Smooth muscle cell (in vitro differentiated cells): ENCODE measurements around the gene IL17B. TPM values are rescaled to one million over a fixed set of nuclear protein-coding genes. Genes with fewer than 3 reads are reported as not detected.

Experiments used
- DNase-seq: peaks from one replicate; lab custom pipeline; 2025; ENCODE audit not compliant: unreplicated experiment; lab: John Stamatoyannopoulos, UW
- H2AFZ ChIP-seq: fragments of 200-600 bp; sonication (generic); 2 replicates; pipeline ENCODE4 v1.6.0; 2016; ENCODE audit warnings: antibody characterized with exemption, low read depth, mild to moderate bottlenecking
- H3F3A ChIP-seq: fragments of 200-600 bp; sonication (generic); 2 replicates; pipeline ENCODE4 v1.6.0; 2017; ENCODE audit warnings: antibody characterized with exemption, low read depth
- H3K27ac ChIP-seq: fragments of 200-600 bp; sonication (generic); 2 replicates; pipeline ENCODE4 v1.5.1; 2016; ENCODE audit warnings: low read depth, mild to moderate bottlenecking
- H3K27me3 ChIP-seq: fragments of 200-600 bp; sonication (generic); 2 replicates; pipeline ENCODE4 v1.6.1; 2016; ENCODE audit warnings: low read depth, mild to moderate bottlenecking
- H3K36me3 ChIP-seq: fragments of 200-600 bp; sonication (generic); 2 replicates; pipeline ENCODE4 v1.5.1; 2016; ENCODE audit warnings: low read depth
- H3K4me1 ChIP-seq: fragments of 200-600 bp; sonication (generic); 2 replicates; pipeline ENCODE4 v1.5.1; 2016; ENCODE audit warnings: low read depth
- H3K4me2 ChIP-seq: fragments of 200-600 bp; sonication (generic); 2 replicates; pipeline ENCODE4 v1.6.0; 2016; ENCODE audit warnings: mild to moderate bottlenecking
- H3K4me3 ChIP-seq: fragments of 200-600 bp; sonication (generic); 2 replicates; pipeline ENCODE4 v1.5.1; 2016; ENCODE audit warnings: mild to moderate bottlenecking
- H3K79me2 ChIP-seq: fragments of 200-600 bp; sonication (generic); 2 replicates; pipeline ENCODE4 v1.6.0; 2016; ENCODE audit warnings: low read depth, mild to moderate bottlenecking
- H3K9ac ChIP-seq: fragments of 200-600 bp; sonication (generic); 2 replicates; pipeline ENCODE4 v1.6.0; 2016; ENCODE audit warnings: low read depth
- H3K9me3 ChIP-seq: fragments of 200-600 bp; sonication (generic); replicated peaks from 2 replicates; pipeline ENCODE4 v1.5.1; 2016; ENCODE audit warnings: low read depth
- H4K20me1 ChIP-seq: fragments of 200-600 bp; sonication (generic); 2 replicates; pipeline ENCODE4 v1.6.0; 2016; ENCODE audit warnings: low read depth
- WGBS: methylation state at CpG from one replicate; pipeline ENCODE4 v1.1.7; 2016; ENCODE audit warnings: low lambda C conversion rate; 5-methylcytosine and 5-hydroxymethylcytosine counted together
- polyA plus RNA-seq: library from polyadenylated mRNA; unstranded; fragments of >200 nt; fragmentation: Nextera tagmentation; extraction: Ambion mirVana; gene quantifications from 2 replicates; pipeline ENCODE4 v1.2.1, GENCODE V29; 2016
- total RNA-seq: library from RNA; depleted of rRNA; stranded (reverse); fragments of >200 nt; gene quantifications from 2 replicates; pipeline ENCODE4 v1.2.3, GENCODE V29; 2014
- TF ChIP-seq, protein P1 (sequence below): fragments of 200-600 bp; sonication (generic); IDR thresholded peaks from 2 replicates; pipeline ENCODE4 v1.5.1; 2017; ENCODE audit warnings: borderline replicate concordance, mild to moderate bottlenecking, antibody characterized with exemption; ENCODE audit not compliant: insufficient read depth, poor library complexity, severe bottlenecking

Gene IL17B
- total and polyA plus RNA-seq, 2 experiments from 2014 or later, result 10.4 to 12.0 TPM

- Histone ChIP-seq H3K36me3 (no peaks in the 10 kb centered on the region), H3F3A (no peaks in the 10 kb centered on the region), H3K9ac (no peak overlapping the region), H3K4me1 (no peaks in the 10 kb centered on the region), H4K20me1 (no peaks in the 10 kb centered on the region), H3K9me3 (no peaks in the 10 kb centered on the region), H3K79me2 (no peaks in the 10 kb centered on the region), H2AFZ (no peak overlapping the region), H3K4me2 (no peak overlapping the region), H3K27me3 (no peaks in the 10 kb centered on the region), H3K27ac (no peak overlapping the region), H3K4me3 (no peak overlapping the region)
- WGBS, result 98% methylated on average over 9 of the region's 9 CpGs
- TF ChIP-seq, protein P1, sequence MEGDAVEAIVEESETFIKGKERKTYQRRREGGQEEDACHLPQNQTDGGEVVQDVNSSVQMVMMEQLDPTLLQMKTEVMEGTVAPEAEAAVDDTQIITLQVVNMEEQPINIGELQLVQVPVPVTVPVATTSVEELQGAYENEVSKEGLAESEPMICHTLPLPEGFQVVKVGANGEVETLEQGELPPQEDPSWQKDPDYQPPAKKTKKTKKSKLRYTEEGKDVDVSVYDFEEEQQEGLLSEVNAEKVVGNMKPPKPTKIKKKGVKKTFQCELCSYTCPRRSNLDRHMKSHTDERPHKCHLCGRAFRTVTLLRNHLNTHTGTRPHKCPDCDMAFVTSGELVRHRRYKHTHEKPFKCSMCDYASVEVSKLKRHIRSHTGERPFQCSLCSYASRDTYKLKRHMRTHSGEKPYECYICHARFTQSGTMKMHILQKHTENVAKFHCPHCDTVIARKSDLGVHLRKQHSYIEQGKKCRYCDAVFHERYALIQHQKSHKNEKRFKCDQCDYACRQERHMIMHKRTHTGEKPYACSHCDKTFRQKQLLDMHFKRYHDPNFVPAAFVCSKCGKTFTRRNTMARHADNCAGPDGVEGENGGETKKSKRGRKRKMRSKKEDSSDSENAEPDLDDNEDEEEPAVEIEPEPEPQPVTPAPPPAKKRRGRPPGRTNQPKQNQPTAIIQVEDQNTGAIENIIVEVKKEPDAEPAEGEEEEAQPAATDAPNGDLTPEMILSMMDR, result no peak
- DNase-seq, result no peak
These were observed 15.2 kb downstream of the IL17B start for GRCh38 chr5:149363936-149364335.

DNA sequence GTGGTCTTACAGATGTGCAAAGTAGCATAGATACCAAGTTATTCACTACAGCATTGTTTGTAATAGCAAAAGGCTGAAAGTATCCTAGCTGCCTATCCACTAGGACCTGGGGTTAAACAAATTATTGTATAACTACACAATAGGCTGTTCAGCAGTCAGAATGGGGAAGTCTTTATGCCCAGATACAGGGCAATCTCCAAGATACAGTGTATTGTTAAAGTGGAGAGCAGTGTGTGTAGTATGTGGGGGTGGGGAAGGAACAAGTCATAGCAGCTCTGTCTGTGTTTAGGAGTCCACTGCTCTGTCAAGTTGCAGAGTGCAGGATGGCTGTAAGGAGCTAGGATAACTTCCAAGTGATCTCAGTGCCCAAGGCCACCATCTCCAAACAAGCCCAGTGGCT lies 15.7 kb downstream of the IL17B start:
- Histone ChIP-seq H3K79me2 (no peaks in the 10 kb centered on the region), H2AFZ (no peak overlapping the region), H3K27ac (no peak overlapping the region), H3K4me2 (no peak overlapping the region), H3K27me3 (no peaks in the 10 kb centered on the region), H3K9ac (no peak overlapping the region), H3K4me1 (peaks cover 4% of the 10 kb centered on the region), H4K20me1 (no peaks in the 10 kb centered on the region), H3K4me3 (no peak overlapping the region), H3K9me3 (no peaks in the 10 kb centered on the region), H3K36me3 (no peaks in the 10 kb centered on the region), H3F3A (no peaks in the 10 kb centered on the region)
- no peak for DNase-seq
- TF ChIP-seq, protein P1, result no peak

- no peaks in the 10 kb centered on the region for H3K36me3 ChIP-seq
- no peak overlapping the region for H3K4me2 ChIP-seq
- DNase-seq, result no peak
- WGBS, result 94% methylated on average over 12 of the region's 12 CpGs
- no peaks in the 10 kb centered on the region for H3K79me2 ChIP-seq
- no peak overlapping the region for H3K27ac ChIP-seq
- no peaks in the 10 kb centered on the region for H4K20me1 ChIP-seq
- H3K9me3 ChIP-seq, result no peaks in the 10 kb centered on the region
- H3K4me1 ChIP-seq, result peaks cover 8% of the 10 kb centered on the region
- no peak overlapping the region for H2AFZ ChIP-seq
- TF ChIP-seq, protein P1, result no peak
- H3K4me3 ChIP-seq, result no peak overlapping the region
- peaks cover under 1% of the 10 kb centered on the region for H3F3A ChIP-seq
- no peaks in the 10 kb centered on the region for H3K27me3 ChIP-seq
- no peak overlapping the region for H3K9ac ChIP-seq
These were observed 16.6 kb downstream of the IL17B start for GRCh38 chr5:149362541-149362940.

GRCh38 chr5:149360272-149360671 lies 18.8 kb downstream of the IL17B start:
- no peaks in the 10 kb centered on the region for H3K79me2 ChIP-seq
- peaks cover 8% of the 10 kb centered on the region for H3K4me1 ChIP-seq
- peaks cover 9% of the 10 kb centered on the region for H3F3A ChIP-seq
- H3K27me3 ChIP-seq, result no peaks in the 10 kb centered on the region
- no peak overlapping the region for H3K9ac ChIP-seq
- TF ChIP-seq, protein P1, result no peak
- WGBS, result 85% methylated on average over 1 of the region's 1 CpG
- H2AFZ ChIP-seq, result no peak overlapping the region
- no peaks in the 10 kb centered on the region for H4K20me1 ChIP-seq
- H3K4me2 ChIP-seq, result no peak overlapping the region
- H3K9me3 ChIP-seq, result no peaks in the 10 kb centered on the region
- DNase-seq, result no peak
- H3K4me3 ChIP-seq, result no peak overlapping the region
- no peaks in the 10 kb centered on the region for H3K36me3 ChIP-seq
- no peak overlapping the region for H3K27ac ChIP-seq
